HepG2 (cell line): Measurements from ENCODE around the gene ACAP3. TPM values are rescaled to one million over a fixed set of nuclear protein-coding genes. Genes with fewer than 3 reads are reported as not detected.
A peak's percentile ranks its signal among the peaks of the same experiment; 100 is the strongest.

ENCODE experiments used
- MEIS1 ChIP-seq: sonication (generic); formaldehyde crosslinking; IDR thresholded peaks from 2 replicates; pipeline ENCODE4 v1.9.0; 2021; ENCODE audit warnings: mild to moderate bottlenecking, missing genetic modification reagents, moderate library complexity, borderline replicate concordance
- REXO4 ChIP-seq: sonication (generic); formaldehyde crosslinking; IDR thresholded peaks from 2 replicates; pipeline ENCODE4 v1.8.0; 2022; ENCODE audit warnings: missing genetic modification reagents, mild to moderate bottlenecking, borderline replicate concordance
- SMAD1 ChIP-seq: sonication (generic); formaldehyde crosslinking; IDR thresholded peaks from 2 replicates; pipeline ENCODE4 v1.4.0; 2020; ENCODE audit warnings: missing genetic modification reagents, low read depth, mild to moderate bottlenecking, borderline replicate concordance
- ZNF446 ChIP-seq: sonication (generic); formaldehyde crosslinking; IDR thresholded peaks from 2 replicates; pipeline ENCODE4 v1.5.0; 2020; ENCODE audit warnings: mild to moderate bottlenecking, missing genetic modification reagents
- ZNF589 ChIP-seq: sonication (generic); formaldehyde crosslinking; conservative IDR thresholded peaks from 2 replicates; pipeline ENCODE4 v1.8.0; 2022; ENCODE audit warnings: mild to moderate bottlenecking, moderate library complexity, missing genetic modification reagents
- ZSCAN25 ChIP-seq: sonication (generic); formaldehyde crosslinking; IDR thresholded peaks from 2 replicates; pipeline ENCODE4 v1.8.0; 2022; ENCODE audit warnings: mild to moderate bottlenecking, missing genetic modification reagents
- polyA plus RNA-seq, 8 experiments: library from polyadenylated mRNA; depleted of rRNA in 3 of 8; stranded (reverse) in 7 of 8; unstranded in 1 of 8; fragments of >200 nt; fragmentation: Illumina TruSeq in 4 of 8; extraction: Trizol in 4 of 8; gene quantifications; 2 replicates each; pipeline versions ENCODE4 v1.2.1 to v1.2.3, GENCODE V29; 2011 to 2016; ENCODE audit warnings: low read depth in 4 of 8, missing spikeins in 1 of 8, mixed read lengths in 1 of 8; ENCODE audit not compliant: insufficient read depth in 1 of 8
- total RNA-seq, 5 experiments: library from RNA; depleted of rRNA; stranded (reverse); fragments of >200 nt; fragmentation: Illumina TruSeq; extraction: Trizol; gene quantifications; 2 replicates each; pipeline ENCODE4 v1.2.3, GENCODE V29; 2016; ENCODE audit warnings: low read depth in 1 of 5
- TF ChIP-seq, protein P1 (sequence below): sonication (generic); formaldehyde crosslinking; IDR thresholded peaks from 2 replicates; pipeline ENCODE4 v1.4.0; 2020; ENCODE audit warnings: missing genetic modification reagents
- TF ChIP-seq, protein P2 (sequence below): IDR thresholded peaks from 2 replicates; pipeline ENCODE4 v1.4.0; 2020; ENCODE audit warnings: mild to moderate bottlenecking, missing genetic modification reagents
- TF ChIP-seq, protein P3 (sequence below): sonication (generic); formaldehyde crosslinking; IDR thresholded peaks from 2 replicates; pipeline ENCODE4 v1.8.1; 2023; ENCODE audit warnings: mild to moderate bottlenecking, missing genetic modification reagents
- TF ChIP-seq, protein P4 (sequence below): IDR thresholded peaks from 2 replicates; pipeline ENCODE4 v1.6.1; 2016; ENCODE audit warnings: mild to moderate bottlenecking, missing biosample characterization, missing genetic modification reagents
- TF ChIP-seq, protein P5 (sequence below): sonication (generic); formaldehyde crosslinking; IDR thresholded peaks from 2 replicates; pipeline ENCODE4 v1.8.1; 2022; ENCODE audit warnings: low read depth, mild to moderate bottlenecking, missing genetic modification reagents
- TF ChIP-seq, protein P6 (sequence below): sonication (generic); formaldehyde crosslinking; IDR thresholded peaks from 2 replicates; pipeline ENCODE4 v1.5.1; 2020; ENCODE audit warnings: mild to moderate bottlenecking, missing genetic modification reagents, moderate library complexity

The ACAP3 gene
- total and polyA plus RNA-seq, 2 of the 13 experiments (the other 11 are each of a cell fraction or from before 2014, with no cell fraction given), result 29.4 to 50.8 TPM

DNA sequence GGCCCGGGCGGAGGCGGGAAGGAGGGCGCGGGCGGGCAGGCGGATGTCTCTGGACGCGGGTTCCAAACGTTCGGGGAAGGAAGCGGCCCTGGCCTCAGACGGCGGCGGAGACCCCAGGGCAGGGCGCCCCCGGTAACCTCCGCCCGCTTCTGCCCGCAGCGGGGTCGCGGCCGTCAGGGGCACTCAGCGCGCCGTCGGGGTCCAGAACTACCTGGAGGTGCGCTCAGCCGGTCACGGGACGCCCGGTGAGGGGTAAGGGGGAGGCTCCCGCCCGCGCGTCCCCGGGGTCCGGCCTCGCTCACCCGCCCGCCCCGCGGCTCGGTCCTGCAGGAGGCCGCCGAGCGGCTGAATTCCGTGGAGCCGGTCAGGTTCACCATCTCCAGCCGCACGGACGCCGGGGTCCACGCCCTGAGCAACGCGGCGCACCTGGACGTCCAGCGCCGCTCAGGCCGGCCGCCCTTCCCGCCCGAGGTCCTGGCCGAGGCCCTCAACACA lies 1.1 kb upstream of the ACAP3 start (continued):
- TF ChIP-seq, protein P1, sequence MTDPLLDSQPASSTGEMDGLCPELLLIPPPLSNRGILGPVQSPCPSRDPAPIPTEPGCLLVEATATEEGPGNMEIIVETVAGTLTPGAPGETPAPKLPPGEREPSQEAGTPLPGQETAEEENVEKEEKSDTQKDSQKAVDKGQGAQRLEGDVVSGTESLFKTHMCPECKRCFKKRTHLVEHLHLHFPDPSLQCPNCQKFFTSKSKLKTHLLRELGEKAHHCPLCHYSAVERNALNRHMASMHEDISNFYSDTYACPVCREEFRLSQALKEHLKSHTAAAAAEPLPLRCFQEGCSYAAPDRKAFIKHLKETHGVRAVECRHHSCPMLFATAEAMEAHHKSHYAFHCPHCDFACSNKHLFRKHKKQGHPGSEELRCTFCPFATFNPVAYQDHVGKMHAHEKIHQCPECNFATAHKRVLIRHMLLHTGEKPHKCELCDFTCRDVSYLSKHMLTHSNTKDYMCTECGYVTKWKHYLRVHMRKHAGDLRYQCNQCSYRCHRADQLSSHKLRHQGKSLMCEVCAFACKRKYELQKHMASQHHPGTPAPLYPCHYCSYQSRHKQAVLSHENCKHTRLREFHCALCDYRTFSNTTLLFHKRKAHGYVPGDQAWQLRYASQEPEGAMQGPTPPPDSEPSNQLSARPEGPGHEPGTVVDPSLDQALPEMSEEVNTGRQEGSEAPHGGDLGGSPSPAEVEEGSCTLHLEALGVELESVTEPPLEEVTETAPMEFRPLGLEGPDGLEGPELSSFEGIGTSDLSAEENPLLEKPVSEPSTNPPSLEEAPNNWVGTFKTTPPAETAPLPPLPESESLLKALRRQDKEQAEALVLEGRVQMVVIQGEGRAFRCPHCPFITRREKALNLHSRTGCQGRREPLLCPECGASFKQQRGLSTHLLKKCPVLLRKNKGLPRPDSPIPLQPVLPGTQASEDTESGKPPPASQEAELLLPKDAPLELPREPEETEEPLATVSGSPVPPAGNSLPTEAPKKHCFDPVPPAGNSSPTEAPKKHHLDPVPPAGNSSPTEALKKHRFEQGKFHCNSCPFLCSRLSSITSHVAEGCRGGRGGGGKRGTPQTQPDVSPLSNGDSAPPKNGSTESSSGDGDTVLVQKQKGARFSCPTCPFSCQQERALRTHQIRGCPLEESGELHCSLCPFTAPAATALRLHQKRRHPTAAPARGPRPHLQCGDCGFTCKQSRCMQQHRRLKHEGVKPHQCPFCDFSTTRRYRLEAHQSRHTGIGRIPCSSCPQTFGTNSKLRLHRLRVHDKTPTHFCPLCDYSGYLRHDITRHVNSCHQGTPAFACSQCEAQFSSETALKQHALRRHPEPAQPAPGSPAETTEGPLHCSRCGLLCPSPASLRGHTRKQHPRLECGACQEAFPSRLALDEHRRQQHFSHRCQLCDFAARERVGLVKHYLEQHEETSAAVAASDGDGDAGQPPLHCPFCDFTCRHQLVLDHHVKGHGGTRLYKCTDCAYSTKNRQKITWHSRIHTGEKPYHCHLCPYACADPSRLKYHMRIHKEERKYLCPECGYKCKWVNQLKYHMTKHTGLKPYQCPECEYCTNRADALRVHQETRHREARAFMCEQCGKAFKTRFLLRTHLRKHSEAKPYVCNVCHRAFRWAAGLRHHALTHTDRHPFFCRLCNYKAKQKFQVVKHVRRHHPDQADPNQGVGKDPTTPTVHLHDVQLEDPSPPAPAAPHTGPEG (CRISPR knock-in tag), result peak; percentile 85; the same call in 1 of the 2 replicates
- TF ChIP-seq, protein P2, sequence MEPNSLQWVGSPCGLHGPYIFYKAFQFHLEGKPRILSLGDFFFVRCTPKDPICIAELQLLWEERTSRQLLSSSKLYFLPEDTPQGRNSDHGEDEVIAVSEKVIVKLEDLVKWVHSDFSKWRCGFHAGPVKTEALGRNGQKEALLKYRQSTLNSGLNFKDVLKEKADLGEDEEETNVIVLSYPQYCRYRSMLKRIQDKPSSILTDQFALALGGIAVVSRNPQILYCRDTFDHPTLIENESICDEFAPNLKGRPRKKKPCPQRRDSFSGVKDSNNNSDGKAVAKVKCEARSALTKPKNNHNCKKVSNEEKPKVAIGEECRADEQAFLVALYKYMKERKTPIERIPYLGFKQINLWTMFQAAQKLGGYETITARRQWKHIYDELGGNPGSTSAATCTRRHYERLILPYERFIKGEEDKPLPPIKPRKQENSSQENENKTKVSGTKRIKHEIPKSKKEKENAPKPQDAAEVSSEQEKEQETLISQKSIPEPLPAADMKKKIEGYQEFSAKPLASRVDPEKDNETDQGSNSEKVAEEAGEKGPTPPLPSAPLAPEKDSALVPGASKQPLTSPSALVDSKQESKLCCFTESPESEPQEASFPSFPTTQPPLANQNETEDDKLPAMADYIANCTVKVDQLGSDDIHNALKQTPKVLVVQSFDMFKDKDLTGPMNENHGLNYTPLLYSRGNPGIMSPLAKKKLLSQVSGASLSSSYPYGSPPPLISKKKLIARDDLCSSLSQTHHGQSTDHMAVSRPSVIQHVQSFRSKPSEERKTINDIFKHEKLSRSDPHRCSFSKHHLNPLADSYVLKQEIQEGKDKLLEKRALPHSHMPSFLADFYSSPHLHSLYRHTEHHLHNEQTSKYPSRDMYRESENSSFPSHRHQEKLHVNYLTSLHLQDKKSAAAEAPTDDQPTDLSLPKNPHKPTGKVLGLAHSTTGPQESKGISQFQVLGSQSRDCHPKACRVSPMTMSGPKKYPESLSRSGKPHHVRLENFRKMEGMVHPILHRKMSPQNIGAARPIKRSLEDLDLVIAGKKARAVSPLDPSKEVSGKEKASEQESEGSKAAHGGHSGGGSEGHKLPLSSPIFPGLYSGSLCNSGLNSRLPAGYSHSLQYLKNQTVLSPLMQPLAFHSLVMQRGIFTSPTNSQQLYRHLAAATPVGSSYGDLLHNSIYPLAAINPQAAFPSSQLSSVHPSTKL (CRISPR knock-in tag), result no peak
- TF ChIP-seq, protein P3, sequence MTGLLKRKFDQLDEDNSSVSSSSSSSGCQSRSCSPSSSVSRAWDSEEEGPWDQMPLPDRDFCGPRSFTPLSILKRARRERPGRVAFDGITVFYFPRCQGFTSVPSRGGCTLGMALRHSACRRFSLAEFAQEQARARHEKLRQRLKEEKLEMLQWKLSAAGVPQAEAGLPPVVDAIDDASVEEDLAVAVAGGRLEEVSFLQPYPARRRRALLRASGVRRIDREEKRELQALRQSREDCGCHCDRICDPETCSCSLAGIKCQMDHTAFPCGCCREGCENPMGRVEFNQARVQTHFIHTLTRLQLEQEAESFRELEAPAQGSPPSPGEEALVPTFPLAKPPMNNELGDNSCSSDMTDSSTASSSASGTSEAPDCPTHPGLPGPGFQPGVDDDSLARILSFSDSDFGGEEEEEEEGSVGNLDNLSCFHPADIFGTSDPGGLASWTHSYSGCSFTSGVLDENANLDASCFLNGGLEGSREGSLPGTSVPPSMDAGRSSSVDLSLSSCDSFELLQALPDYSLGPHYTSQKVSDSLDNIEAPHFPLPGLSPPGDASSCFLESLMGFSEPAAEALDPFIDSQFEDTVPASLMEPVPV (CRISPR knock-in tag), result no peak
- no peak for TF ChIP-seq ZNF589 (CRISPR knock-in tag)
- TF ChIP-seq, protein P4, sequence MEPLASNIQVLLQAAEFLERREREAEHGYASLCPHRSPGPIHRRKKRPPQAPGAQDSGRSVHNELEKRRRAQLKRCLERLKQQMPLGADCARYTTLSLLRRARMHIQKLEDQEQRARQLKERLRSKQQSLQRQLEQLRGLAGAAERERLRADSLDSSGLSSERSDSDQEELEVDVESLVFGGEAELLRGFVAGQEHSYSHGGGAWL (CRISPR knock-in tag), result peak; percentile 56; the same call in 1 of the 2 replicates
- TF ChIP-seq, protein P5, sequence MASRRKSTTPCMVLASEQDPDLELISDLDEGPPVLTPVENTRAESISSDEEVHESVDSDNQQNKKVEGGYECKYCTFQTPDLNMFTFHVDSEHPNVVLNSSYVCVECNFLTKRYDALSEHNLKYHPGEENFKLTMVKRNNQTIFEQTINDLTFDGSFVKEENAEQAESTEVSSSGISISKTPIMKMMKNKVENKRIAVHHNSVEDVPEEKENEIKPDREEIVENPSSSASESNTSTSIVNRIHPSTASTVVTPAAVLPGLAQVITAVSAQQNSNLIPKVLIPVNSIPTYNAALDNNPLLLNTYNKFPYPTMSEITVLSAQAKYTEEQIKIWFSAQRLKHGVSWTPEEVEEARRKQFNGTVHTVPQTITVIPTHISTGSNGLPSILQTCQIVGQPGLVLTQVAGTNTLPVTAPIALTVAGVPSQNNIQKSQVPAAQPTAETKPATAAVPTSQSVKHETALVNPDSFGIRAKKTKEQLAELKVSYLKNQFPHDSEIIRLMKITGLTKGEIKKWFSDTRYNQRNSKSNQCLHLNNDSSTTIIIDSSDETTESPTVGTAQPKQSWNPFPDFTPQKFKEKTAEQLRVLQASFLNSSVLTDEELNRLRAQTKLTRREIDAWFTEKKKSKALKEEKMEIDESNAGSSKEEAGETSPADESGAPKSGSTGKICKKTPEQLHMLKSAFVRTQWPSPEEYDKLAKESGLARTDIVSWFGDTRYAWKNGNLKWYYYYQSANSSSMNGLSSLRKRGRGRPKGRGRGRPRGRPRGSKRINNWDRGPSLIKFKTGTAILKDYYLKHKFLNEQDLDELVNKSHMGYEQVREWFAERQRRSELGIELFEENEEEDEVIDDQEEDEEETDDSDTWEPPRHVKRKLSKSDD (CRISPR knock-in tag), result no peak
- no peak for TF ChIP-seq MEIS1 (CRISPR knock-in tag)
- TF ChIP-seq SMAD1 (CRISPR knock-in tag), result no peak
- no peak for TF ChIP-seq ZSCAN25
- no peak for TF ChIP-seq REXO4
- TF ChIP-seq, protein P6, sequence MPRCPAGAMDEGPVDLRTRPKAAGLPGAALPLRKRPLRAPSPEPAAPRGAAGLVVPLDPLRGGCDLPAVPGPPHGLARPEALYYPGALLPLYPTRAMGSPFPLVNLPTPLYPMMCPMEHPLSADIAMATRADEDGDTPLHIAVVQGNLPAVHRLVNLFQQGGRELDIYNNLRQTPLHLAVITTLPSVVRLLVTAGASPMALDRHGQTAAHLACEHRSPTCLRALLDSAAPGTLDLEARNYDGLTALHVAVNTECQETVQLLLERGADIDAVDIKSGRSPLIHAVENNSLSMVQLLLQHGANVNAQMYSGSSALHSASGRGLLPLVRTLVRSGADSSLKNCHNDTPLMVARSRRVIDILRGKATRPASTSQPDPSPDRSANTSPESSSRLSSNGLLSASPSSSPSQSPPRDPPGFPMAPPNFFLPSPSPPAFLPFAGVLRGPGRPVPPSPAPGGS, result no peak
- 0 out of 2 replicates have a peak, but pooled peaks have one; percentile 33 for TF ChIP-seq ZNF446 (CRISPR knock-in tag)
